H1 (cell line): ENCODE data around the gene SPOCK1. TPM values are rescaled to one million over a fixed set of nuclear protein-coding genes. Genes with fewer than 3 reads are reported as not detected.

Source experiments
- CTCF ChIA-PET: fragments of 300-600 bp; sonication (Branson Sonifier 250); formaldehyde crosslinking; loops from one replicate; lab custom pipeline; 2021; ENCODE audit not compliant: partially characterized antibody; lab: Charles Lee
- POLR2A ChIA-PET: fragments of 300-600 bp; sonication (Branson Sonifier 250); formaldehyde crosslinking; loops from one replicate; lab custom pipeline; 2021; ENCODE audit warnings: inconsistent platforms; ENCODE audit not compliant: partially characterized antibody; lab: Charles Lee
- DNase-seq, 2 experiments: peaks; one replicate each; pipeline versions ENCODE4 v3.0.0 to v3.0.0-alpha.2; 2010 to 2022; ENCODE audit warnings: low spot score in 2 of 2, low read depth in 1 of 2, mixed read lengths in 1 of 2
- FAIRE-seq: peaks from 2 replicates; lab custom pipeline; 2011; peaks lifted over from hg19 to GRCh38; lab: Jason Lieb, UNC
- H2AFZ ChIP-seq: 2 replicates; pipeline ENCODE4 v1.8.1; 2012; ENCODE audit warnings: low read length, inconsistent platforms
- H2AK5ac ChIP-seq: 2 replicates; pipeline ENCODE4 v1.6.1; 2013; ENCODE audit warnings: low read depth, low read length
- H2BK120ac ChIP-seq: replicated peaks from 2 replicates; pipeline ENCODE3; 2013; ENCODE audit warnings: low read depth, low read length, inconsistent platforms
- H2BK12ac ChIP-seq: 2 replicates; pipeline ENCODE4 v1.6.1; 2013; ENCODE audit warnings: low read depth, low read length
- H2BK15ac ChIP-seq: 2 replicates; pipeline ENCODE4 v1.6.1; 2013; ENCODE audit warnings: low read length
- H2BK20ac ChIP-seq: 2 replicates; pipeline ENCODE4 v1.6.1; 2013; ENCODE audit warnings: low read length
- H2BK5ac ChIP-seq: 2 replicates; pipeline ENCODE4 v1.6.1; 2013; ENCODE audit warnings: low read depth, low read length
- H3K14ac ChIP-seq: 2 replicates; pipeline ENCODE4 v1.6.1; 2013; ENCODE audit warnings: inconsistent platforms; ENCODE audit not compliant: insufficient read length
- H3K18ac ChIP-seq: 2 replicates; pipeline ENCODE4 v1.6.1; 2013; ENCODE audit warnings: low read length; ENCODE audit errors: extremely low read depth
- H3K23ac ChIP-seq: 2 replicates; pipeline ENCODE4 v1.6.1; 2013; ENCODE audit warnings: inconsistent platforms; ENCODE audit not compliant: insufficient read length
- H3K23me2 ChIP-seq: 2 replicates; pipeline ENCODE4 v1.6.1; 2013; ENCODE audit warnings: low read depth, low read length
- H3K27ac ChIP-seq: 2 replicates; pipeline ENCODE4 v1.6.1; 2011; ENCODE audit warnings: low read depth, low read length, inconsistent platforms
- H3K27me3 ChIP-seq, 4 experiments: replicated peaks in 1 of 4; 1 replicate in 1 of 4; 2 replicates in 3 of 4; pipeline versions ENCODE4 v1.6.1 to v1.8.1; 2011 to 2013; ENCODE audit warnings: low read length in 3 of 4, mild to moderate bottlenecking in 3 of 4, inconsistent platforms in 2 of 4, mixed read lengths in 2 of 4, moderate library complexity in 1 of 4; ENCODE audit not compliant: control insufficient read depth in 3 of 4, insufficient read depth in 3 of 4; ENCODE audit errors: extremely low read depth in 1 of 4
- H3K36me3 ChIP-seq, 4 experiments: 2 replicates each; pipeline versions ENCODE4 v1.6.1 to v1.8.1; 2011 to 2013; ENCODE audit warnings: mild to moderate bottlenecking in 4 of 4, low read length in 3 of 4, moderate library complexity in 2 of 4, control low read depth in 1 of 4, inconsistent platforms in 1 of 4; ENCODE audit not compliant: insufficient read depth in 4 of 4, control insufficient read depth in 2 of 4
- H3K4ac ChIP-seq: replicated peaks from 2 replicates; pipeline ENCODE3; 2013; ENCODE audit warnings: low read length, low read depth, mixed read lengths, inconsistent platforms; ENCODE audit not compliant: insufficient read length
- H3K4me1 ChIP-seq, 4 experiments: replicated peaks in 1 of 4; 1 replicate in 1 of 4; 2 replicates in 3 of 4; pipeline versions ENCODE4 v1.6.1 to v1.8.1; 2011 to 2013; ENCODE audit warnings: low read length in 3 of 4, inconsistent platforms in 2 of 4, mixed read lengths in 1 of 4; ENCODE audit not compliant: insufficient read depth in 4 of 4, control insufficient read depth in 3 of 4
- H3K4me2 ChIP-seq, 2 experiments: 2 replicates each; pipeline versions ENCODE4 v1.6.1 to v1.8.1; 2011 to 2013; ENCODE audit warnings: low read depth in 2 of 2, low read length in 2 of 2, control low read depth in 1 of 2, inconsistent platforms in 1 of 2, mild to moderate bottlenecking in 1 of 2; ENCODE audit not compliant: insufficient read depth in 1 of 2
- H3K4me3 ChIP-seq, 4 experiments: fragments of 200-600, 300-600 bp in 1 of 4; sonication (generic), shearing (Covaris generic), sonication (Bioruptor Twin) in 1 of 4; 2 replicates each; pipeline versions ENCODE4 v1.5.1 to v1.8.1; 2011 to 2016; ENCODE audit warnings: low read length in 4 of 4, low read depth in 3 of 4, control low read depth in 2 of 4, inconsistent platforms in 2 of 4, mild to moderate bottlenecking in 2 of 4, mixed read lengths in 1 of 4, moderate library complexity in 1 of 4; ENCODE audit not compliant: insufficient read depth in 2 of 4; ENCODE audit errors: extremely low read depth in 1 of 4
- H3K56ac ChIP-seq: replicated peaks from 2 replicates; pipeline ENCODE3; 2013; ENCODE audit warnings: low read depth, mild to moderate bottlenecking, mixed read lengths, low read length, inconsistent platforms; ENCODE audit not compliant: insufficient read length
- H3K79me1 ChIP-seq: 2 replicates; pipeline ENCODE4 v1.6.1; 2013; ENCODE audit warnings: low read depth, low read length, control low read depth
- H3K79me2 ChIP-seq, 2 experiments: 2 replicates each; pipeline versions ENCODE4 v1.6.1 to v1.8.1; 2012 to 2013; ENCODE audit warnings: low read length in 2 of 2, mild to moderate bottlenecking in 2 of 2, inconsistent platforms in 1 of 2; ENCODE audit not compliant: insufficient read depth in 2 of 2, control insufficient read depth in 1 of 2
- H3K9ac ChIP-seq, 4 experiments: replicated peaks in 1 of 4; 1 replicate in 1 of 4; 2 replicates in 3 of 4; pipeline versions ENCODE4 v1.6.1 to v1.8.1; 2011 to 2013; ENCODE audit warnings: low read depth in 3 of 4, low read length in 3 of 4, control low read depth in 2 of 4, mild to moderate bottlenecking in 2 of 4, moderate library complexity in 2 of 4, inconsistent platforms in 1 of 4; ENCODE audit errors: extremely low read depth in 1 of 4
- H3K9me3 ChIP-seq, 2 experiments: 2 replicates each; pipeline versions ENCODE4 v1.6.1 to v1.8.1; 2012 to 2013; ENCODE audit warnings: mild to moderate bottlenecking in 2 of 2, moderate library complexity in 2 of 2, control low read depth in 1 of 2, inconsistent platforms in 1 of 2, low read depth in 1 of 2, low read length in 1 of 2, mixed read lengths in 1 of 2; ENCODE audit not compliant: insufficient read depth in 2 of 2
- H4K20me1 ChIP-seq, 2 experiments: replicated peaks in 1 of 2; 2 replicates each; pipeline versions ENCODE3 to v1.8.1; 2011 to 2013; ENCODE audit warnings: inconsistent platforms in 2 of 2, low read length in 2 of 2, mild to moderate bottlenecking in 1 of 2; ENCODE audit not compliant: insufficient read depth in 2 of 2, control insufficient read depth in 1 of 2
- H4K5ac ChIP-seq: 2 replicates; pipeline ENCODE4 v1.6.1; 2013; ENCODE audit warnings: low read length, low read depth, mixed read lengths, inconsistent platforms; ENCODE audit not compliant: insufficient read length
- H4K8ac ChIP-seq: 2 replicates; pipeline ENCODE4 v1.8.0; 2013; ENCODE audit warnings: mild to moderate bottlenecking, moderate library complexity, low read length, inconsistent platforms; ENCODE audit not compliant: insufficient read depth; ENCODE audit errors: extremely low read depth
- H4K91ac ChIP-seq: replicated peaks from 2 replicates; pipeline ENCODE3; 2013; ENCODE audit warnings: low read length, mixed read lengths, inconsistent platforms; ENCODE audit not compliant: insufficient read length
- CBX8 ChIP-seq: fragments of 300-800, 300-1000 bp; sonication (generic); IDR thresholded peaks from 2 replicates; pipeline ENCODE4 v1.7.1; 2016; ENCODE audit warnings: low read depth, low read length, borderline replicate concordance
- WGBS, 2 experiments: shearing (Covaris generic) in 1 of 2; methylation state at CpG; one replicate each; pipeline versions ENCODE4 v1.1.6 to v1.1.7; 2013 to 2015; ENCODE audit warnings: low lambda C conversion rate in 2 of 2, mixed read lengths in 2 of 2, inconsistent platforms in 1 of 2, low coverage in 1 of 2, missing lambda C conversion rate in 1 of 2; ENCODE audit not compliant: insufficient replicate concordance in 2 of 2, insufficient coverage in 1 of 2, insufficient read length in 1 of 2; ENCODE audit errors: extremely low coverage in 1 of 2, missing lambda C conversion rate in 1 of 2; 5-methylcytosine and 5-hydroxymethylcytosine counted together
- polyA plus RNA-seq, 7 experiments: library from polyadenylated mRNA; depleted of rRNA in 3 of 7; stranded (reverse) in 5 of 7; unstranded in 2 of 7; fragments of >200 nt in 5 of 7; fragments of 200-250 nt in 2 of 7; gene quantifications; 1 replicate in 5 of 7; 2 replicates in 1 of 7; 4 replicates in 1 of 7; pipeline versions ENCODE4 v1.2.1 to v1.2.3, GENCODE V29; 2011 to 2013; ENCODE audit warnings: missing spikeins in 2 of 7, mixed read lengths in 2 of 7
- total RNA-seq: library from RNA; stranded (reverse); fragmentation: NEBNext Ultra II Directional; extraction: Animal tissue kit (Norgen Biotek cat#: 25700); gene quantifications from 2 replicates; pipeline ENCODE4 v1.2.1, GENCODE V29; 2021

Gene SPOCK1
- total and polyA plus RNA-seq, 2 of the 8 experiments (the other 6 are each of a cell fraction or from before 2014, with no cell fraction given): 6.9 to 18.1 TPM

DNA sequence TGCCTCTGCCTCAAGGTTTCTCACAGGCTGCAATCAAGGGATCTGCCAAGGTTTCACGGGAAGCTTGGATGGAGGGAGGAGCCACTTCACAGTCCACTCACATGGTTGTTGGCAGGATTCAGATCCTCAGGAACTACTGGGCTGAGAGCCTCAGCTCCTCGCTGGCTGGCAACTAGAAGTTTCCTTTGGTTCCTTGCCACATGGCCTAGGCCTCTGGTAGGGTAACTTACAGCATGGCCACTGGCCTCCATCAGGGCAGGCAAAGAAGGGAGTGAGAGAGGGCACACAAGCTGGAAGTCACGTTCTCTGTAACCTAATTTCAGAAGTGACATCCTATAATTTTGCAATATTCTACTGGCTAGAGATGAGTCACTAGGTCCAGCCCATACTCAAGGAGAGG, 32.2 kb downstream of the SPOCK1 start:
- Histone ChIP-seq H3K18ac (no peak overlapping the region), H4K91ac (no peak overlapping the region), H2BK20ac (no peak overlapping the region), H3K79me2 (no peaks in the 10 kb centered on the region), H2BK15ac (no peak overlapping the region), H2AFZ (no peak overlapping the region), H3K4me2 (no peak overlapping the region), H3K4me1 (peaks cover 0 to 3% (median 0%) of the 10 kb centered on the region in 4 experiments; a peak in 1 of 7 replicates), H3K79me1 (no peaks in the 10 kb centered on the region), H3K23ac (no peak overlapping the region), H2BK120ac (no peak overlapping the region), H3K4me3 (no peak overlapping the region), H2BK5ac (no peak overlapping the region), H4K20me1 (no peaks in the 10 kb centered on the region), H4K5ac (no peak overlapping the region), H3K4ac (no peak overlapping the region), H3K23me2 (no peaks in the 10 kb centered on the region), H2AK5ac (no peak overlapping the region), H2BK12ac (no peak overlapping the region), H3K9me3 (no peaks in the 10 kb centered on the region), H3K9ac (no peak overlapping the region), H3K56ac (no peak overlapping the region), H3K14ac (no peak overlapping the region), H3K36me3 (no peaks in the 10 kb centered on the region), H4K8ac (no peak overlapping the region), H3K27ac (no peak overlapping the region), H3K27me3 (no peaks in the 10 kb centered on the region)
- ChIA-PET POLR2A (no interaction called here), CTCF (interaction anchor here (0.6 to 1.4 kb wide), 5 partner anchors 12 to 656 kb away, joined by 3 to 4 read pairs (median 3); no protein-coding TSS in a partner anchor)
- FAIRE-seq (no peak), DNase-seq (no peak)
- 82% methylated on average over 3 of the region's 3 CpGs; no CpG with 5 or more reads in 1 of the 2 experiments for WGBS, 2 experiments
- no peak for TF ChIP-seq CBX8
